HepG2 (cell line): Measurements from ENCODE around the gene OPN3. TPM values are rescaled to one million over a fixed set of nuclear protein-coding genes. Genes with fewer than 3 reads are reported as not detected.

ENCODE experiments used
- ATAC-seq: fragments of 200-7000 bp; cut with Tn5 transposase; 3 replicates; pipeline ENCODE4 v1.9.1; 2020; ENCODE audit warnings: mild to moderate bottlenecking, moderate library complexity
- BruUV-seq: library from RNA; stranded (reverse); fragments of 400-500 nt; replicated peaks from 2 replicates; lab custom pipeline; 2021; lab: Mats Ljungman, UMichigan
- CTCF ChIA-PET: fragments of 300-600 bp; formaldehyde crosslinking; extraction: SDS; loops from one replicate; lab custom pipeline; 2021; ENCODE audit warnings: low total read pairs, inconsistent platforms, low intra/inter-chr PET ratio; lab: Yijun Ruan, JAX
- POLR2A ChIA-PET: fragments of 350-600 bp; sonication (Branson Sonifier 250); formaldehyde crosslinking; loops from one replicate; lab custom pipeline; 2020; ENCODE audit warnings: antibody characterized with exemption, inconsistent platforms; lab: Yijun Ruan, JAX
- DNase-seq: peaks from one replicate; pipeline ENCODE4 v3.0.0-alpha.2; 2015; ENCODE audit warnings: low spot score
- FAIRE-seq: peaks from 3 replicates; lab custom pipeline; 2011; peaks lifted over from hg19 to GRCh38; lab: Jason Lieb, UNC
- H2AFZ ChIP-seq: one replicate; pipeline ENCODE4 v1.6.1; 2011; ENCODE audit warnings: low read length, inconsistent platforms
- H3K27ac ChIP-seq: fragments of 300-600 bp; 3 replicates; pipeline ENCODE4 v1.8.0; 2011; ENCODE audit warnings: mixed run types, mild to moderate bottlenecking, mixed read lengths, low read length, inconsistent platforms; ENCODE audit not compliant: insufficient read depth; ENCODE audit errors: extremely low read length
- H3K27me3 ChIP-seq, 2 experiments: fragments of 200-600 bp in 1 of 2; 2 replicates in 1 of 2; 3 replicates in 1 of 2; pipeline versions ENCODE4 v1.6.0 to v1.8.0; 2011; ENCODE audit warnings: low read length in 2 of 2, mild to moderate bottlenecking in 2 of 2, moderate library complexity in 2 of 2, inconsistent platforms in 1 of 2; ENCODE audit not compliant: insufficient read depth in 2 of 2, control insufficient read depth in 1 of 2
- H3K36me3 ChIP-seq, 2 experiments: fragments of 200-600 bp in 1 of 2; replicated peaks in 1 of 2; 2 replicates in 1 of 2; 3 replicates in 1 of 2; pipeline versions ENCODE4 v1.5.1 to v1.8.0; 2011; ENCODE audit warnings: low read length in 2 of 2, inconsistent platforms in 1 of 2; ENCODE audit not compliant: insufficient read depth in 2 of 2, control insufficient read depth in 1 of 2
- H3K4me1 ChIP-seq: 2 replicates; pipeline ENCODE4 v1.5.1; 2012; ENCODE audit warnings: low read length, inconsistent platforms; ENCODE audit not compliant: insufficient read depth
- H3K4me2 ChIP-seq: 2 replicates; pipeline ENCODE4 v1.6.0; 2011; ENCODE audit warnings: low read depth, low read length, inconsistent platforms
- H3K4me3 ChIP-seq, 3 experiments: fragments of 200-600 bp in 1 of 3; sonication (generic), shearing (Covaris generic) in 1 of 3; replicated peaks in 1 of 3; 2 replicates each; pipeline ENCODE4 v1.5.1; 2011 to 2016; ENCODE audit warnings: low read length in 3 of 3, inconsistent platforms in 2 of 3, low read depth in 2 of 3, mild to moderate bottlenecking in 2 of 3, control low read depth in 1 of 3, mixed read lengths in 1 of 3; ENCODE audit not compliant: insufficient read depth in 1 of 3
- H3K79me2 ChIP-seq: one replicate; pipeline ENCODE4 v1.6.1; 2011; ENCODE audit warnings: low read length, inconsistent platforms; ENCODE audit not compliant: insufficient read depth
- H3K9ac ChIP-seq: 2 replicates; pipeline ENCODE4 v1.6.0; 2011; ENCODE audit warnings: mild to moderate bottlenecking, low read depth, low read length, inconsistent platforms; ENCODE audit not compliant: insufficient read depth
- H3K9me3 ChIP-seq: 2 replicates; pipeline ENCODE4 v1.5.1; 2012; ENCODE audit warnings: mild to moderate bottlenecking, low read length
- H4K20me1 ChIP-seq: 2 replicates; pipeline ENCODE4 v1.6.0; 2011; ENCODE audit warnings: inconsistent platforms, mild to moderate bottlenecking, low read length, moderate library complexity; ENCODE audit not compliant: insufficient read depth
- CENPT ChIP-seq: sonication (generic); formaldehyde crosslinking; IDR thresholded peaks from 2 replicates; pipeline ENCODE4 v1.8.0; 2022; ENCODE audit warnings: low read depth, mild to moderate bottlenecking, moderate library complexity, missing genetic modification reagents
- CERS6 ChIP-seq: sonication (generic); formaldehyde crosslinking; IDR thresholded peaks from 2 replicates; pipeline ENCODE4 v1.5.0; 2020; ENCODE audit warnings: missing genetic modification reagents
- CREB1 ChIP-seq, 2 experiments: fragments of 450-650 bp in 1 of 2; IDR thresholded peaks; 2 replicates each; pipeline ENCODE4 v1.6.1; 2016 to 2017; ENCODE audit warnings: control low read depth in 1 of 2, mild to moderate bottlenecking in 1 of 2, missing compliant biosample characterization in 1 of 2, missing genetic modification characterization in 1 of 2
- DNMT1 ChIP-seq: sonication (generic); formaldehyde crosslinking; IDR thresholded peaks from 2 replicates; pipeline ENCODE4 v1.5.1; 2020; ENCODE audit warnings: mild to moderate bottlenecking, missing genetic modification reagents
- GPBP1L1 ChIP-seq: sonication (generic); formaldehyde crosslinking; IDR thresholded peaks from 2 replicates; pipeline ENCODE4 v1.5.0; 2020; ENCODE audit warnings: mild to moderate bottlenecking, missing genetic modification reagents
- JUNB ChIP-seq: sonication (generic); formaldehyde crosslinking; IDR thresholded peaks from 2 replicates; pipeline ENCODE4 v1.8.0; 2022; ENCODE audit warnings: missing genetic modification reagents, mild to moderate bottlenecking, borderline replicate concordance
- KLF11 ChIP-seq: IDR thresholded peaks from 2 replicates; pipeline ENCODE4 v1.6.1; 2016; ENCODE audit warnings: missing compliant biosample characterization
- KLF13 ChIP-seq: sonication (generic); formaldehyde crosslinking; IDR thresholded peaks from 2 replicates; pipeline ENCODE4 v1.4.0; 2020; ENCODE audit warnings: mild to moderate bottlenecking, missing genetic modification reagents
- KLF15 ChIP-seq: sonication (generic); formaldehyde crosslinking; IDR thresholded peaks from 2 replicates; pipeline ENCODE4 v1.8.1; 2023; ENCODE audit warnings: borderline replicate concordance, mild to moderate bottlenecking, inconsistent platforms, missing genetic modification reagents, mixed read lengths
- MEF2D ChIP-seq: sonication (generic); formaldehyde crosslinking; IDR thresholded peaks from 2 replicates; pipeline ENCODE4 v1.5.1; 2020; ENCODE audit warnings: mild to moderate bottlenecking, missing genetic modification reagents
- PAF1 ChIP-seq: IDR thresholded peaks from 2 replicates; pipeline ENCODE4 v1.6.1; 2016; ENCODE audit warnings: missing genetic modification reagents, missing compliant biosample characterization
- RNF2 ChIP-seq: fragments of 450-650 bp; conservative IDR thresholded peaks from 2 replicates; pipeline ENCODE4 v1.6.1; 2016; ENCODE audit warnings: low read depth
- SAFB2 ChIP-seq: sonication (generic); formaldehyde crosslinking; IDR thresholded peaks from 2 replicates; pipeline ENCODE4 v1.5.1; 2020; ENCODE audit warnings: missing genetic modification reagents, low read depth, mild to moderate bottlenecking, borderline replicate concordance
- SIX4 ChIP-seq: sonication (generic); formaldehyde crosslinking; IDR thresholded peaks from 2 replicates; pipeline ENCODE4 v1.4.0; 2020; ENCODE audit warnings: missing genetic modification reagents
- ZFP1 ChIP-seq: IDR thresholded peaks from 2 replicates; pipeline ENCODE4 v1.6.1; 2016
- ZNF30 ChIP-seq: sonication (generic); formaldehyde crosslinking; IDR thresholded peaks from 2 replicates; pipeline ENCODE4 v1.5.0; 2020; ENCODE audit warnings: mild to moderate bottlenecking, missing genetic modification reagents
- ZNF414 ChIP-seq: sonication (generic); formaldehyde crosslinking; IDR thresholded peaks from 2 replicates; pipeline ENCODE4 v1.5.0; 2020; ENCODE audit warnings: missing genetic modification reagents
- ZNF574 ChIP-seq: sonication (generic); formaldehyde crosslinking; IDR thresholded peaks from 2 replicates; pipeline ENCODE4 v1.4.0; 2020; ENCODE audit warnings: missing genetic modification reagents
- ZNF580 ChIP-seq: IDR thresholded peaks from 2 replicates; pipeline ENCODE4 v1.6.1; 2016; ENCODE audit warnings: low read depth, borderline replicate concordance
- WGBS: methylation state at CpG from one replicate; pipeline ENCODE4 v1.1.6; 2017; ENCODE audit warnings: low lambda C conversion rate; 5-methylcytosine and 5-hydroxymethylcytosine counted together
- in situ Hi-C: cut with HindIII; loops from 2 replicates; pipeline ENCODE4 v1.10.0; 2017; ENCODE audit warnings: low pct_unique_long_range_greater_than_20kb; ENCODE audit not compliant: extremely low pct_ligation_motif_present
- intact Hi-C: fragments of 100-400 bp; cut with micrococcal nuclease; formaldehyde crosslinking; loops from one replicate; pipeline ENCODE4 v1.10.0; 2022; ENCODE audit not compliant: unreplicated experiment
- polyA plus RNA-seq, 8 experiments: library from polyadenylated mRNA; depleted of rRNA in 3 of 8; stranded (reverse) in 7 of 8; unstranded in 1 of 8; fragments of >200 nt; fragmentation: Illumina TruSeq in 4 of 8; extraction: Trizol in 4 of 8; gene quantifications; 2 replicates each; pipeline versions ENCODE4 v1.2.1 to v1.2.3, GENCODE V29; 2011 to 2016; ENCODE audit warnings: low read depth in 4 of 8, missing spikeins in 1 of 8, mixed read lengths in 1 of 8; ENCODE audit not compliant: insufficient read depth in 1 of 8
- total RNA-seq, 5 experiments: library from RNA; depleted of rRNA; stranded (reverse); fragments of >200 nt; fragmentation: Illumina TruSeq; extraction: Trizol; gene quantifications; 2 replicates each; pipeline ENCODE4 v1.2.3, GENCODE V29; 2016; ENCODE audit warnings: low read depth in 1 of 5

The OPN3 gene
- total and polyA plus RNA-seq, 2 of the 13 experiments (the other 11 are each of a cell fraction or from before 2014, with no cell fraction given) = 17.4 to 23.0 TPM

- Histone ChIP-seq H3K9me3 (no peaks in the 10 kb centered on the region), H3K4me1 (peaks cover 15% of the 10 kb centered on the region; the same call in 1 of the 2 replicates), H4K20me1 (no peaks in the 10 kb centered on the region), H3K27me3 (no peaks in the 10 kb centered on the region), H3K27ac (no peak overlapping the region), H2AFZ (no peak overlapping the region), H3K36me3 (no peaks in the 10 kb centered on the region), H3K4me3 (no peak overlapping the region), H3K79me2 (no peaks in the 10 kb centered on the region), H3K4me2 (no peak overlapping the region), H3K9ac (no peak overlapping the region)
- no peak for FAIRE-seq
- in situ Hi-C loops (no loop called here), intact Hi-C loops (no loop called here)
- ChIA-PET CTCF (no interaction called here), POLR2A (no interaction called here)
- WGBS = 65% methylated on average over 3 of the region's 3 CpGs
- peak; percentile 47 for ATAC-seq
- TF ChIP-seq PAF1 (CRISPR knock-in tag) (no peak), CENPT (CRISPR knock-in tag) (no peak), ZNF574 (no peak), CREB1 (IDR thresholded peaks at IDR 0.05) (no peak), CREB1 (CRISPR knock-in tag; IDR thresholded peaks at IDR 0.05) (no peak), SAFB2 (no peak), ZNF414 (CRISPR knock-in tag) (no peak), DNMT1 (CRISPR knock-in tag) (no peak), CERS6 (CRISPR knock-in tag) (no peak), KLF15 (CRISPR knock-in tag) (no peak), RNF2 (no peak), SIX4 (no peak), ZFP1 (CRISPR knock-in tag) (no peak), ZNF580 (CRISPR knock-in tag) (no peak), GPBP1L1 (CRISPR knock-in tag) (no peak), KLF11 (CRISPR knock-in tag) (no peak), KLF13 (no peak), JUNB (CRISPR knock-in tag) (no peak), MEF2D (CRISPR knock-in tag) (no peak), ZNF30 (CRISPR knock-in tag) (no peak)
- no TSS peak for BruUV-seq
- DNase-seq = no peak
Measured at GRCh38 chr1:241560849-241561187, 79.4 kb downstream of the OPN3 start.
